ENCODE data around the gene DAB1.

- TF ChIP-seq, protein P1, sequence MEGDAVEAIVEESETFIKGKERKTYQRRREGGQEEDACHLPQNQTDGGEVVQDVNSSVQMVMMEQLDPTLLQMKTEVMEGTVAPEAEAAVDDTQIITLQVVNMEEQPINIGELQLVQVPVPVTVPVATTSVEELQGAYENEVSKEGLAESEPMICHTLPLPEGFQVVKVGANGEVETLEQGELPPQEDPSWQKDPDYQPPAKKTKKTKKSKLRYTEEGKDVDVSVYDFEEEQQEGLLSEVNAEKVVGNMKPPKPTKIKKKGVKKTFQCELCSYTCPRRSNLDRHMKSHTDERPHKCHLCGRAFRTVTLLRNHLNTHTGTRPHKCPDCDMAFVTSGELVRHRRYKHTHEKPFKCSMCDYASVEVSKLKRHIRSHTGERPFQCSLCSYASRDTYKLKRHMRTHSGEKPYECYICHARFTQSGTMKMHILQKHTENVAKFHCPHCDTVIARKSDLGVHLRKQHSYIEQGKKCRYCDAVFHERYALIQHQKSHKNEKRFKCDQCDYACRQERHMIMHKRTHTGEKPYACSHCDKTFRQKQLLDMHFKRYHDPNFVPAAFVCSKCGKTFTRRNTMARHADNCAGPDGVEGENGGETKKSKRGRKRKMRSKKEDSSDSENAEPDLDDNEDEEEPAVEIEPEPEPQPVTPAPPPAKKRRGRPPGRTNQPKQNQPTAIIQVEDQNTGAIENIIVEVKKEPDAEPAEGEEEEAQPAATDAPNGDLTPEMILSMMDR (IDR thresholded peaks at IDR 0.05), result no peak
- TF ChIP-seq EP300 (IDR thresholded peaks at IDR 0.05), result no peak
These were observed 22.2 kb downstream of the DAB1 start for GRCh38 chr1:57401671-57402070.

All from upper lobe of left lung (tissue), 4 donors.